ENCODE measurements around the gene CCR6.

The CCR6 gene

GRCh38 chr6:167099707-167100106 is 23.2 kb upstream of the CCR6 start:
- DNase-seq, result no peak

- DNase-seq, result no peak
These were observed 22.6 kb upstream of the CCR6 start for GRCh38 chr6:167100241-167100674.

- no peak for DNase-seq
These were observed 20.6 kb upstream of the CCR6 start for GRCh38 chr6:167102318-167102717.

GRCh38 chr6:167103041-167103891 is 19.6 kb upstream of the CCR6 start:
- DNase-seq, result no peak

- no peak for DNase-seq
These were observed 18.5 kb upstream of the CCR6 start for GRCh38 chr6:167104388-167104787.

GRCh38 chr6:167105060-167105459 is 17.8 kb upstream of the CCR6 start:
- no peak for DNase-seq

GRCh38 chr6:167106406-167106805 is 16.5 kb upstream of the CCR6 start:
- no peak for DNase-seq

GRCh38 chr6:167107787-167108186 is 15.1 kb upstream of the CCR6 start:
- no peak for DNase-seq

- no peak for DNase-seq
These were observed 14.6 kb upstream of the CCR6 start for GRCh38 chr6:167108278-167108677.

- DNase-seq, result no peak
These were observed 13.2 kb upstream of the CCR6 start for GRCh38 chr6:167109651-167110050.

- no peak for DNase-seq
These were observed 11.3 kb upstream of the CCR6 start for GRCh38 chr6:167111597-167111996.

GRCh38 chr6:167112421-167112820 is 10.5 kb upstream of the CCR6 start:
- no peak for DNase-seq

- no peak for DNase-seq
These were observed 9.7 kb upstream of the CCR6 start for GRCh38 chr6:167113047-167113754.

- DNase-seq, result no peak
These were observed 8.7 kb upstream of the CCR6 start for GRCh38 chr6:167113935-167114910.

- DNase-seq, result no peak
These were observed 7.8 kb upstream of the CCR6 start for GRCh38 chr6:167115054-167115453.

GRCh38 chr6:167116109-167116837 is 6.6 kb upstream of the CCR6 start:
- peak; percentile 1 for DNase-seq

GRCh38 chr6:167116838-167117228 is 6.1 kb upstream of the CCR6 start:
- no peak for DNase-seq

- no peak for DNase-seq
These were observed 4.9 kb upstream of the CCR6 start for GRCh38 chr6:167118006-167118405.

- no peak for DNase-seq
These were observed 4.1 kb upstream of the CCR6 start for GRCh38 chr6:167118839-167119238.

- peak; percentile 7 for DNase-seq
These were observed 3.0 kb upstream of the CCR6 start for GRCh38 chr6:167119670-167120582.

- DNase-seq, result no peak
These were observed 2.4 kb upstream of the CCR6 start for GRCh38 chr6:167120583-167120903.
